ENCODE measurements around the gene ZNF468.
"Not testable (repeated sequence)": the region's sequence is repeated elsewhere in the genome, so short reads cannot be mapped to it uniquely, and the experiment has no call there.

The ZNF468 gene

DNA sequence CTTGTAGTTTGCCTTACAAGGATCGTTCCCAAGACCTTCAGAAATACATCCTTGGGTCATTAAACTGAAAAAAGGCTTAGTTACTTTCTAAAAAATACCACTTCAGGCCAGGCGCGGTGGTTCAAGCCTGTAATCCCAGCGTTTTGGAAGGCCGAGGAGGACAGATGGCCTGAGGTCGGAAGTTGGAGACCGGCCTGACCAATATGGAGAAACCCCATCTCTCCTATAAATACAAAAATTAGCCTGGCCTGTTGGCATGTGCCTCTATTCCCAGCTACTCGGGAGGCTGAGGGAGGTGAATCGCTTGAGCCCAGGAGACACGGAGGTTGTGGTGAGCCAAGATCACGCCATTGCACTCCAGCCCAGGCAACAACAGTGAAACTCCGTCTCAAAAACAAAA, 33.7 kb downstream of the ZNF468 start:
- no peak for DNase-seq

DNA sequence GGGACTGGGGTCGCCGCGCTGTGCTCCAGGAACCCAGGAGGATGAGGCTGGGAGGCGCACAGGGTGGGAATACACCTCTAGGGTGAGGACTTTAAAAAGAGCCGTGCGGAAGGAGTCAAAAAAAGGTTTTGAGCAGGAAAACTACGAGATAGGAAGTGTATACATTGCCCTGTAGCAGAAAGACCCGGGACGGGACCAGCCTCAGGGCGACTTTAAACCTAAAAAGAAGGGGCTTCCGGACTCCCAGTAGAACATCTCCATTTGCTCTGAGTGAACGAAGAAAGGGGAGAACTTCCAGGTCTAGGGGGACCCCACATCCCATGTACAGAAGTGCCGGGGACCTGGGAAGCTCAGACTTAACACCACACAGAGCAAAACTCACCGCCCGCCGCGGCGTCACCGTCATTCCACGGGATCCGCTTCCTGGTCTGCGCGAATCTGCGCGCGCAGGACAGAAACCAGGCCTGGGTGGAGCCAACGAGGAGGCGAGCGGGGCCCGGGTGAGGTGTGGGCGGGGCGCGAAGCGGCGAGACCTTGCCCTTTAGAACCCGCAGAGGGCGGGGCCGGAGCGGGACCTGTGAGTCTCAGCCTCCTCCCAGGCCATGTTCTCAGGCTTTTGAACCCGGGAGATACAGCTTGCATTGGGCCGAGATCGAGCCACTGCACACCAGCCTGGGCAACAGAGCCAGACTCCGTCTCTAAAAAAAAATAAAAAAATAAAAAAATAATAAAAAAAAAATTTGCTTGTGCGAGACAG, 36.0 kb downstream of the ZNF468 start, which contains the start of gene ZNF28:
ZNF28 (minus strand) TSS at position 430 of the 757 bp plus-strand sequence. CDS start 3,675 bp downstream, outside the sequence.
- DNase-seq = peak; percentile 73

DNA sequence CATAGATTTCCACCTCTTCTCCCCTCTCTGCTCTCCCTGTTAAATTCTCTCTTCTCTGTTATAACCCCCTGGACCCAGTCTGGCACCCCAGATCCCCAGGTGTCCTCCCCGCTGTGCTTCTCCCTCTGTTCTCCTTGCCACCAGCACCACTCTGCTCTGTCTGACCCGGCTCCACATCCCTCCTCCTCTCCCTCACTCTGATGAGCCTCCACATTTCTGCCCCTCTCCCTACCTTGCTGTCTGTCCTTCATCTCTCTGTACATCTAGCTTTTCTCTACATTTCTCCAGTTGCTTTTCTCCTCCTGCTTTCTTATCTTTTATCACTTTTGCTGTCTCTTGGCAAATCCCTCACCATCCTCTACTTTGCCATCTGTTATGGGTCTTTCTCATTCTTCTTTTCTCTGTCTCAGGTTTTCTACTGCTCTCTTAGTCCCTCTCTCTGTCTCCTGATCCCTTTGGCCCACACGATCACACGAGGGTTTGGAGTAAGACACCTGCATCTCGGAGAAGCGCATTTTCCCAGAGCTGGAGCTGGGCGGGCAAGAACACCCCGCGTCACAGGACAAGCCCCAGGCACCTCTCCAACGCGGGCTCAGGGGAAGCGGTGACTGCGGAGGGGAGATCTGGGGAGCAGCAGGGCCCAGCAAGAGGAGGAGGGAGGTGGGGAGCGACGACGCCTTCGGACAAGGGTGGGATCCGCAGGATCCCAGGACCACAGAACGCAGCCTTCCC, 36.8 kb downstream of the ZNF468 start:
- peak; percentile 25 for DNase-seq

DNA sequence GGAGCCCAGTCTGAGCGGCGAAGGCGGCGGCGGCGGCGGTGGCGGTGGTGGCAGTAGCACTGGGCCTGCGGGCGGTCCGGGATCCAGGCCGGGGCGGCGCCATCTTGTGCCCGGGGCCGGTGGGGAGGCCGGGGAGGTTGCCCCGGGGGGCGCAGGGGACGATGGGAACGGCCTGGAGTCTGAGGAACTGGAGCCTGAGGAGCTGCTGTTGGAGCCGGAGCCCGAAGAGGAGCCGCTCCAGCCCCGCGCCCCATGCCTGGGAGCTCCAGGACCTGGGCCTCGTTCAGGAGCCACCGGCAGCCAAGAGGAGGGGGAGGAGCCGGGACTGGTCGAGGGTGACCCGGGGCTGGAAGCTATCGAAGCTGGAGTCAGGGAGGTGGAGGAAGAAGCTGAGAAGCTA, 47.6 kb downstream of the ZNF468 start:
- no peak for DNase-seq

DNA sequence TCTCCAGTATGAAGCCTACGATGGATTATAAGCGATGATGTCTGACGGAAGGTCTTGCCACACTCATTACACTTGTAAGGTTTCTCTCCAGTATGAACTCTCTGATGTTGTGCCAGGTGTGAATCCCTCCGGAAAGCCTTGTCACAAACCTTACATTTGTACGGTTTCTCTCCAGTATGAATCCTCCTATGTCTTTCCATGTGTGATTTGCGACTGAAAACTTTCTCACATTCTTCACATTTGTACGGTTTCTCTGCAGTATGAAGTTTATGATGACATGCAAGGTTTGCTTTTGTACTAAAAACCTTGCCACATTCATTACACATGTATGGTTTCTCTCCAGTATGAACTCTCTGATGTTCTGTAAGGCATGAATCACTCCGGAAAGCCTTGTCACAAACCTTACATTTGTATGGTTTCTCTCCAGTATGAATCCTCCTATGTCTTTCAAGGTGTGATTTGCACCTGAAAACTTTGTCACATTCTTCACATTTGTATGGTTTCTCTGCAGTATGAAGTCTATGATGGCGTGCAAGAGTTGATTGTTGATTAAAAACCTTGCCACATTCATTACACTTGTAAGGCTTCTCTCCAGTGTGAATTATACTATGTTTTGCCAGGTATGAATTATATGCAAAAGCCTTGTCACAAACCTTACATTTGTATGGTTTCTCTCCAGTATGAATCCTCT, 57.3 kb downstream of the ZNF468 start:
- DNase-seq = not testable (repeated sequence)

DNA sequence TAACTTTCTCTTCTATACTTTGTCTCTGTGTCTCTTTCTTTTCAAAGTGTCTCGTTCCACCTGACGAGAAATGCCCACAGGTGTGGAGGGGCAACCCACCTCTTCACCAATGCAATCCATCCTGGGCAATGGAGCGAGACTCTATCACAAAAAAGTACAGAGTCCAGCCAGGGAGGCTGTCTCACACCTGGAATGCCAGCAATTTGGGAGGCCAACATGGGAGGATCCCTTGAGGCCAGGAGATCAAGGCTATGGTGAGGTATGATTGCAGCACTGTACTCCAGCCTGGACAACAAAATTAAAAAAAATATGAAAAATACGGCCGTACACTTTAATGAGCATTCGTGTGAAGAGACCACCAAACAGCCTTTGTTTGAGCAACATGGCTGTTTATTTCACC, 68.0 kb downstream of the ZNF468 start:
- DNase-seq = no peak
